Stimulated activated CD8-positive, alpha-beta memory T cell treated with anti-CD3 and anti-CD28 coated beads, Interleukin-7, amount 100 ng/mL, for 48 hours (primary cell): Measurements from ENCODE around the gene UBN1.
"Not testable (repeated sequence)": the region's sequence is repeated elsewhere in the genome, so short reads cannot be mapped to it uniquely, and the experiment has no call there.

ENCODE experiments used
- DNase-seq, 2 donors: peaks; one replicate each; pipeline ENCODE4 v3.0.0-alpha.2; 2020; ENCODE audit warnings: low read depth in 1 of 2; ENCODE audit errors: extremely low read depth in 1 of 2

Gene UBN1

GRCh38 chr16:4927661-4928060, 80.4 kb downstream of the UBN1 start:
- no peak for DNase-seq

- DNase-seq = no peak
Observed at GRCh38 chr16:4928227-4928626, 80.9 kb downstream of the UBN1 start.

GRCh38 chr16:4929619-4930018, 82.3 kb downstream of the UBN1 start:
- not testable (repeated sequence) for DNase-seq

DNA sequence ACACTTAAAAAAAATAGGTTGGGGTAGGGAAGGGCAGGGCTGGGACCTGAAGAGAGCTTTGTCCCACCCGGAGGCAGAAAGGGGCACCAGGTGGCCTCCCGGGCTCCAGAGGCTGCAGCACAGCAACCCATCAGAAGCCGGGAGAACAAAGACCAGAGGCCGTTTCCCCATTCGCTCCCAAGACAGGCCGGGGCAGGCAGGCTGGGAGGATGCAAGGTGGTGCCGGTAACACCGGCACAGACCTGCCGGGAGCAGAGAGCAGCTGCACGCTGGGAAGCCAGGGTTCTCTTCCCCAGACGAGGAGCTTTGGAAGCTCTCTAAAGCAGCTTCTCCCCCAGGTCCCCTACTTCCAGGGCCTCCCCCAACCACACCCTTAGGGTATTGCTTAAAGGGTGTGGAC, 84.1 kb downstream of the UBN1 start:
- DNase-seq = no peak
